H1 (cell line): Measurements from ENCODE around the gene FIG4. TPM values are rescaled to one million over a fixed set of nuclear protein-coding genes. Genes with fewer than 3 reads are reported as not detected.

Experiments
- CTCF ChIA-PET: fragments of 300-600 bp; sonication (Branson Sonifier 250); formaldehyde crosslinking; loops from one replicate; lab custom pipeline; 2021; ENCODE audit not compliant: partially characterized antibody; lab: Charles Lee
- POLR2A ChIA-PET: fragments of 300-600 bp; sonication (Branson Sonifier 250); formaldehyde crosslinking; loops from one replicate; lab custom pipeline; 2021; ENCODE audit warnings: inconsistent platforms; ENCODE audit not compliant: partially characterized antibody; lab: Charles Lee
- DNase-seq, 2 experiments: peaks; one replicate each; pipeline versions ENCODE4 v3.0.0 to v3.0.0-alpha.2; 2010 to 2022; ENCODE audit warnings: low spot score in 2 of 2, low read depth in 1 of 2, mixed read lengths in 1 of 2
- FAIRE-seq: peaks from 2 replicates; lab custom pipeline; 2011; peaks lifted over from hg19 to GRCh38; lab: Jason Lieb, UNC
- H2AFZ ChIP-seq: 2 replicates; pipeline ENCODE4 v1.8.1; 2012; ENCODE audit warnings: low read length, inconsistent platforms
- H2AK5ac ChIP-seq: 2 replicates; pipeline ENCODE4 v1.6.1; 2013; ENCODE audit warnings: low read depth, low read length
- H2BK120ac ChIP-seq: replicated peaks from 2 replicates; pipeline ENCODE3; 2013; ENCODE audit warnings: low read depth, low read length, inconsistent platforms
- H2BK12ac ChIP-seq: 2 replicates; pipeline ENCODE4 v1.6.1; 2013; ENCODE audit warnings: low read depth, low read length
- H2BK15ac ChIP-seq: 2 replicates; pipeline ENCODE4 v1.6.1; 2013; ENCODE audit warnings: low read length
- H2BK20ac ChIP-seq: 2 replicates; pipeline ENCODE4 v1.6.1; 2013; ENCODE audit warnings: low read length
- H2BK5ac ChIP-seq: 2 replicates; pipeline ENCODE4 v1.6.1; 2013; ENCODE audit warnings: low read depth, low read length
- H3K14ac ChIP-seq: 2 replicates; pipeline ENCODE4 v1.6.1; 2013; ENCODE audit warnings: inconsistent platforms; ENCODE audit not compliant: insufficient read length
- H3K18ac ChIP-seq: 2 replicates; pipeline ENCODE4 v1.6.1; 2013; ENCODE audit warnings: low read length; ENCODE audit errors: extremely low read depth
- H3K23ac ChIP-seq: 2 replicates; pipeline ENCODE4 v1.6.1; 2013; ENCODE audit warnings: inconsistent platforms; ENCODE audit not compliant: insufficient read length
- H3K23me2 ChIP-seq: 2 replicates; pipeline ENCODE4 v1.6.1; 2013; ENCODE audit warnings: low read depth, low read length
- H3K27ac ChIP-seq: 2 replicates; pipeline ENCODE4 v1.6.1; 2011; ENCODE audit warnings: low read depth, low read length, inconsistent platforms
- H3K27me3 ChIP-seq, 4 experiments: replicated peaks in 1 of 4; 1 replicate in 1 of 4; 2 replicates in 3 of 4; pipeline versions ENCODE4 v1.6.1 to v1.8.1; 2011 to 2013; ENCODE audit warnings: low read length in 3 of 4, mild to moderate bottlenecking in 3 of 4, inconsistent platforms in 2 of 4, mixed read lengths in 2 of 4, moderate library complexity in 1 of 4; ENCODE audit not compliant: control insufficient read depth in 3 of 4, insufficient read depth in 3 of 4; ENCODE audit errors: extremely low read depth in 1 of 4
- H3K36me3 ChIP-seq, 4 experiments: 2 replicates each; pipeline versions ENCODE4 v1.6.1 to v1.8.1; 2011 to 2013; ENCODE audit warnings: mild to moderate bottlenecking in 4 of 4, low read length in 3 of 4, moderate library complexity in 2 of 4, control low read depth in 1 of 4, inconsistent platforms in 1 of 4; ENCODE audit not compliant: insufficient read depth in 4 of 4, control insufficient read depth in 2 of 4
- H3K4ac ChIP-seq: replicated peaks from 2 replicates; pipeline ENCODE3; 2013; ENCODE audit warnings: low read length, low read depth, mixed read lengths, inconsistent platforms; ENCODE audit not compliant: insufficient read length
- H3K4me1 ChIP-seq, 4 experiments: replicated peaks in 1 of 4; 1 replicate in 1 of 4; 2 replicates in 3 of 4; pipeline versions ENCODE4 v1.6.1 to v1.8.1; 2011 to 2013; ENCODE audit warnings: low read length in 3 of 4, inconsistent platforms in 2 of 4, mixed read lengths in 1 of 4; ENCODE audit not compliant: insufficient read depth in 4 of 4, control insufficient read depth in 3 of 4
- H3K4me2 ChIP-seq, 2 experiments: 2 replicates each; pipeline versions ENCODE4 v1.6.1 to v1.8.1; 2011 to 2013; ENCODE audit warnings: low read depth in 2 of 2, low read length in 2 of 2, control low read depth in 1 of 2, inconsistent platforms in 1 of 2, mild to moderate bottlenecking in 1 of 2; ENCODE audit not compliant: insufficient read depth in 1 of 2
- H3K4me3 ChIP-seq, 4 experiments: fragments of 200-600, 300-600 bp in 1 of 4; sonication (generic), shearing (Covaris generic), sonication (Bioruptor Twin) in 1 of 4; 2 replicates each; pipeline versions ENCODE4 v1.5.1 to v1.8.1; 2011 to 2016; ENCODE audit warnings: low read length in 4 of 4, low read depth in 3 of 4, control low read depth in 2 of 4, inconsistent platforms in 2 of 4, mild to moderate bottlenecking in 2 of 4, mixed read lengths in 1 of 4, moderate library complexity in 1 of 4; ENCODE audit not compliant: insufficient read depth in 2 of 4; ENCODE audit errors: extremely low read depth in 1 of 4
- H3K56ac ChIP-seq: replicated peaks from 2 replicates; pipeline ENCODE3; 2013; ENCODE audit warnings: low read depth, mild to moderate bottlenecking, mixed read lengths, low read length, inconsistent platforms; ENCODE audit not compliant: insufficient read length
- H3K79me1 ChIP-seq: 2 replicates; pipeline ENCODE4 v1.6.1; 2013; ENCODE audit warnings: low read depth, low read length, control low read depth
- H3K79me2 ChIP-seq, 2 experiments: 2 replicates each; pipeline versions ENCODE4 v1.6.1 to v1.8.1; 2012 to 2013; ENCODE audit warnings: low read length in 2 of 2, mild to moderate bottlenecking in 2 of 2, inconsistent platforms in 1 of 2; ENCODE audit not compliant: insufficient read depth in 2 of 2, control insufficient read depth in 1 of 2
- H3K9ac ChIP-seq, 4 experiments: replicated peaks in 1 of 4; 1 replicate in 1 of 4; 2 replicates in 3 of 4; pipeline versions ENCODE4 v1.6.1 to v1.8.1; 2011 to 2013; ENCODE audit warnings: low read depth in 3 of 4, low read length in 3 of 4, control low read depth in 2 of 4, mild to moderate bottlenecking in 2 of 4, moderate library complexity in 2 of 4, inconsistent platforms in 1 of 4; ENCODE audit errors: extremely low read depth in 1 of 4
- H3K9me3 ChIP-seq, 2 experiments: 2 replicates each; pipeline versions ENCODE4 v1.6.1 to v1.8.1; 2012 to 2013; ENCODE audit warnings: mild to moderate bottlenecking in 2 of 2, moderate library complexity in 2 of 2, control low read depth in 1 of 2, inconsistent platforms in 1 of 2, low read depth in 1 of 2, low read length in 1 of 2, mixed read lengths in 1 of 2; ENCODE audit not compliant: insufficient read depth in 2 of 2
- H4K20me1 ChIP-seq, 2 experiments: replicated peaks in 1 of 2; 2 replicates each; pipeline versions ENCODE3 to v1.8.1; 2011 to 2013; ENCODE audit warnings: inconsistent platforms in 2 of 2, low read length in 2 of 2, mild to moderate bottlenecking in 1 of 2; ENCODE audit not compliant: insufficient read depth in 2 of 2, control insufficient read depth in 1 of 2
- H4K5ac ChIP-seq: 2 replicates; pipeline ENCODE4 v1.6.1; 2013; ENCODE audit warnings: low read length, low read depth, mixed read lengths, inconsistent platforms; ENCODE audit not compliant: insufficient read length
- H4K8ac ChIP-seq: 2 replicates; pipeline ENCODE4 v1.8.0; 2013; ENCODE audit warnings: mild to moderate bottlenecking, moderate library complexity, low read length, inconsistent platforms; ENCODE audit not compliant: insufficient read depth; ENCODE audit errors: extremely low read depth
- H4K91ac ChIP-seq: replicated peaks from 2 replicates; pipeline ENCODE3; 2013; ENCODE audit warnings: low read length, mixed read lengths, inconsistent platforms; ENCODE audit not compliant: insufficient read length
- ATF3 ChIP-seq: IDR thresholded peaks from 2 replicates; pipeline ENCODE4 v1.6.1; 2011; ENCODE audit warnings: low read depth, mild to moderate bottlenecking, low read length; ENCODE audit not compliant: insufficient read depth
- BRCA1 ChIP-seq: IDR thresholded peaks from 2 replicates; pipeline ENCODE4 v1.6.1; 2012; ENCODE audit warnings: low read depth, low read length, improper control_type of control experiment
- CEBPB ChIP-seq: IDR thresholded peaks from 2 replicates; pipeline ENCODE4 v1.6.1; 2012; ENCODE audit warnings: low read depth, low read length
- CTCF ChIP-seq, 3 experiments: IDR thresholded peaks; 1 replicate in 2 of 3; 2 replicates in 1 of 3; pipeline versions ENCODE4 v1.5.1 to v1.6.1; 2011; ENCODE audit warnings: low read length in 3 of 3, mild to moderate bottlenecking in 3 of 3, inconsistent platforms in 2 of 3, low read depth in 1 of 3, moderate library complexity in 1 of 3; ENCODE audit not compliant: insufficient read depth in 1 of 3; ENCODE audit errors: control extremely low read depth in 1 of 3
- EZH2 ChIP-seq: fragments of 200-600 bp; sonication (generic); IDR thresholded peaks from 2 replicates; pipeline ENCODE4 v1.7.1; 2012; ENCODE audit warnings: low read depth, mild to moderate bottlenecking, moderate library complexity, low read length, inconsistent platforms; ENCODE audit not compliant: severe bottlenecking
- FOSL1 ChIP-seq: IDR thresholded peaks from 2 replicates; pipeline ENCODE4 v1.6.1; 2011; ENCODE audit warnings: mild to moderate bottlenecking, low read depth, low read length, moderate library complexity; ENCODE audit not compliant: insufficient read depth
- MAX ChIP-seq: IDR thresholded peaks from 2 replicates; pipeline ENCODE4 v1.6.1; 2012; ENCODE audit warnings: inconsistent platforms
- POLR2A ChIP-seq, 2 experiments: IDR thresholded peaks; 1 replicate in 1 of 2; 2 replicates in 1 of 2; pipeline ENCODE4 v1.6.1; 2011; ENCODE audit warnings: low read depth in 2 of 2, low read length in 2 of 2, mild to moderate bottlenecking in 2 of 2; ENCODE audit errors: control extremely low read depth in 1 of 2
- RBBP5 ChIP-seq: IDR thresholded peaks from 2 replicates; pipeline ENCODE4 v1.7.1; 2012; ENCODE audit warnings: low read depth, mild to moderate bottlenecking, inconsistent platforms, low read length, moderate library complexity, borderline replicate concordance
- WGBS, 2 experiments: shearing (Covaris generic) in 1 of 2; methylation state at CpG; one replicate each; pipeline versions ENCODE4 v1.1.6 to v1.1.7; 2013 to 2015; ENCODE audit warnings: low lambda C conversion rate in 2 of 2, mixed read lengths in 2 of 2, inconsistent platforms in 1 of 2, low coverage in 1 of 2, missing lambda C conversion rate in 1 of 2; ENCODE audit not compliant: insufficient replicate concordance in 2 of 2, insufficient coverage in 1 of 2, insufficient read length in 1 of 2; ENCODE audit errors: extremely low coverage in 1 of 2, missing lambda C conversion rate in 1 of 2; 5-methylcytosine and 5-hydroxymethylcytosine counted together
- polyA plus RNA-seq, 7 experiments: library from polyadenylated mRNA; depleted of rRNA in 3 of 7; stranded (reverse) in 5 of 7; unstranded in 2 of 7; fragments of >200 nt in 5 of 7; fragments of 200-250 nt in 2 of 7; gene quantifications; 1 replicate in 5 of 7; 2 replicates in 1 of 7; 4 replicates in 1 of 7; pipeline versions ENCODE4 v1.2.1 to v1.2.3, GENCODE V29; 2011 to 2013; ENCODE audit warnings: missing spikeins in 2 of 7, mixed read lengths in 2 of 7
- total RNA-seq: library from RNA; stranded (reverse); fragmentation: NEBNext Ultra II Directional; extraction: Animal tissue kit (Norgen Biotek cat#: 25700); gene quantifications from 2 replicates; pipeline ENCODE4 v1.2.1, GENCODE V29; 2021

Gene FIG4
- total and polyA plus RNA-seq, 2 of the 8 experiments (the other 6 are each of a cell fraction or from before 2014, with no cell fraction given): 11.8 to 21.9 TPM

GRCh38 chr6:109872968-109873545 is 182.0 kb downstream of the FIG4 start:
- Histone ChIP-seq H3K18ac (no peak overlapping the region), H3K4me3 (no peak overlapping the region), H2AFZ (no peak overlapping the region), H3K9ac (no peak overlapping the region), H3K56ac (no peak overlapping the region), H2BK5ac (no peak overlapping the region; the same call in 1 of the 2 replicates), H2AK5ac (no peak overlapping the region), H3K4ac (no peak overlapping the region), H3K4me1 (peaks cover 0 to 17% (median 8%) of the 10 kb centered on the region in 4 experiments; a peak in 5 of 7 replicates), H4K20me1 (no peaks in the 10 kb centered on the region), H2BK12ac (no peak overlapping the region), H4K91ac (no peak overlapping the region), H2BK120ac (no peak overlapping the region), H3K9me3 (peaks cover 0 to 3% of the 10 kb centered on the region in 2 experiments; a peak in 1 of 4 replicates), H3K23me2 (no peaks in the 10 kb centered on the region), H3K27ac (no peak overlapping the region), H3K23ac (no peak overlapping the region), H3K4me2 (no peak overlapping the region), H2BK15ac (no peak overlapping the region), H3K79me1 (no peaks in the 10 kb centered on the region), H3K14ac (no peak overlapping the region), H3K79me2 (no peaks in the 10 kb centered on the region), H3K27me3 (no peaks in the 10 kb centered on the region), H4K5ac (no peak overlapping the region), H4K8ac (no peak overlapping the region), H2BK20ac (no peak overlapping the region), H3K36me3 (no peaks in the 10 kb centered on the region; a peak in 1 of 8 replicates)
- POLR2A ChIA-PET: no interaction called here
- CTCF ChIA-PET: no interaction called here
- FAIRE-seq (no peak), DNase-seq (no peak)
- 98% methylated on average over 4 of the region's 4 CpGs; no CpG with 5 or more reads in 1 of the 2 experiments for WGBS, 2 experiments
- TF ChIP-seq ATF3 (no peak), BRCA1 (no peak), CTCF (IDR thresholded peaks at IDR 0.05; ENCODE audit: control extremely low read depth in 1 of 3, insufficient read depth in 1 of 3, low read depth in 1 of 3, low read length in 3 of 3) (no peak), RBBP5 (no peak), EZH2 (no peak), POLR2A (IDR thresholded peaks at IDR 0.05; ENCODE audit: control extremely low read depth in 1 of 2, low read depth in 2 of 2, low read length in 2 of 2) (no peak), CEBPB (no peak), MAX (no peak), FOSL1 (no peak)
